GM12873 (cell line): Measurements from ENCODE around the gene INSC.

Experiments
- CTCF ChIP-seq: IDR thresholded peaks from 2 replicates; pipeline ENCODE4 v1.5.1; 2012; ENCODE audit warnings: low read depth, mild to moderate bottlenecking, moderate library complexity, low read length, control low read depth; ENCODE audit not compliant: insufficient read depth; ENCODE audit errors: missing control alignments

Gene INSC

GRCh38 chr11:15204711-15205110 lies 90.0 kb downstream of the INSC start:
- TF ChIP-seq CTCF: no peak

GRCh38 chr11:15206791-15207190 lies 92.1 kb downstream of the INSC start:
- no peak for TF ChIP-seq CTCF

GRCh38 chr11:15208378-15209222 lies 93.9 kb downstream of the INSC start:
- peak; percentile 93 for TF ChIP-seq CTCF

- TF ChIP-seq CTCF: no peak
Observed at GRCh38 chr11:15212876-15213275, 98.2 kb downstream of the INSC start.

GRCh38 chr11:15213471-15214231 lies 98.9 kb downstream of the INSC start:
- TF ChIP-seq CTCF: no peak

GRCh38 chr11:15215005-15215404 lies 100.3 kb downstream of the INSC start:
- TF ChIP-seq CTCF: no peak

GRCh38 chr11:15216678-15217077 lies 102.0 kb downstream of the INSC start:
- TF ChIP-seq CTCF: peak; percentile 67
